HK-2 (cell line): ENCODE results near the gene ACOX3.
"Not testable (repeated sequence)": the region's sequence is repeated elsewhere in the genome, so short reads cannot be mapped to it uniquely, and the experiment has no call there.

Experiments
- DNase-seq: peaks from one replicate; pipeline ENCODE4 v3.0.0-alpha.2; 2018; ENCODE audit not compliant: unreplicated experiment

The ACOX3 gene

DNA sequence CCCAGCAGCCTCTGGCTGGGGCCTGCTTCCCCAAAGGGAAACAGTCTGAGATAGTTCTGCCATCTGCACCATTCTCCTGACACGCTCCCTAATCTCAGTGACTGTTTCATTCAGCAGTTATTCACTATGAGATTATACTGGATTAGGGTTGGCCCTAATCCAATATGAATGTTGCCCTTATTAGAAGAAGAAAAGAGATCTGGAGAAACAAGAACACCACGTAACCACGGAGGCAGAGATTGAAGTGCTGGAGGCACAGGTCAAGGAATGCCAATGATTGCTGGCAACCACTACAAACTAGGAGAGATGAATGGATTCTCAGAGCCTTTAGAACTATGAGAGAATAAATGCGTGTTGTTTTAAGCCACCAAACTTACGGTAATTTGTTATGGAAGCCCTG lies 7.4 kb downstream of the ACOX3 start:
- DNase-seq = no peak

- no peak for DNase-seq
These were observed 9.0 kb downstream of the ACOX3 start for GRCh38 chr4:8431553-8431952.

GRCh38 chr4:8428288-8429097 lies 12.0 kb downstream of the ACOX3 start:
- DNase-seq = peak; percentile 95

DNA sequence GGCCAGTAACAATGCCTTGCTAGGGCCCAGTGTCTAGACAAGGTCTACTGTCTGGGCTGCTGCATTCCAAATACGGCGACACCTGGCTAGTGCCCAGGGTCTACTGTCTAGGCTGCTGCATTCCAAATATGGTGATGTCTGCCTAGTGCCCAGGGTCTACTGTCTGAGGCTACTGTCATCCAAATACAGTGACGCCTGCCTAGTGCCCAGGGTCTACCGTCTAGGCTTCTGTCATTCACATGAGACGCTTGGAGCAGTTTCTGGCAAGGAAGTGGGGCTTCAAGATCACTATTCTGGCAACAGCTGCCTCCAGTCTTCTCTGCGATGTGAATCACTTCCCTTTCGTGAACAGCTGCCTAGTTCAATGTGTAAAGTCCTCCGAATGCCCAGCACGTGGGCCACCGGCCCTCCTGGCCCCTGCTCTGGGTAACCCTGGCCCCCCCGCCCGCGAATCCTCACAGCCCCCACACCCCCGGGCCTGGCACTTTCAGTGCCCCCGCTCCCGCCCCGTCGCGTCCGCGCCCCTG lies 12.7 kb downstream of the ACOX3 start:
- DNase-seq = peak; percentile 41

- DNase-seq = no peak
These were observed 13.3 kb downstream of the ACOX3 start for GRCh38 chr4:8427262-8427661.

DNA sequence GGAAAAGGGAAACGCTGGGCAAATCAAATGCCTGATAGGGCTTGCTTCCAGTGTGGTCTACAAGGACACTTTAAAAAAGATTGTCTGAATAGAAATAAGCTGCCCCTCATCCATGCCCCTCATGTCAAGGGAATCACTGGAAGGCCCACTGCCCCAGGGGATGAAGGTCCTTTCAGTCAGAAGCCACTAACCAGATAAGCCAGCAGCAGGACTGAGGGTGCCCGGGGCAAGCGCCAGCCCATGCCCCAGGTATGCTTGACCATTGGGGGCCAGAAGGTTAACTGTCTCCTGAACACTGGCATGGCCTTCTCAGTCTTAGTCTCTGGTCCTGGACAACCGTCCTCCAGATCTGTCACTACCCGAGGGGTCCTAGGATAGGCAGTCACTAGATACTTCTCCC lies 17.7 kb downstream of the ACOX3 start:
- no peak for DNase-seq

- no peak for DNase-seq
These were observed 18.2 kb downstream of the ACOX3 start for GRCh38 chr4:8422327-8422726.

GRCh38 chr4:8420151-8420550 lies 20.4 kb downstream of the ACOX3 start:
- not testable (repeated sequence) for DNase-seq

- peak; percentile 22 for DNase-seq
These were observed 21.1 kb downstream of the ACOX3 start for GRCh38 chr4:8419222-8420041.

DNA sequence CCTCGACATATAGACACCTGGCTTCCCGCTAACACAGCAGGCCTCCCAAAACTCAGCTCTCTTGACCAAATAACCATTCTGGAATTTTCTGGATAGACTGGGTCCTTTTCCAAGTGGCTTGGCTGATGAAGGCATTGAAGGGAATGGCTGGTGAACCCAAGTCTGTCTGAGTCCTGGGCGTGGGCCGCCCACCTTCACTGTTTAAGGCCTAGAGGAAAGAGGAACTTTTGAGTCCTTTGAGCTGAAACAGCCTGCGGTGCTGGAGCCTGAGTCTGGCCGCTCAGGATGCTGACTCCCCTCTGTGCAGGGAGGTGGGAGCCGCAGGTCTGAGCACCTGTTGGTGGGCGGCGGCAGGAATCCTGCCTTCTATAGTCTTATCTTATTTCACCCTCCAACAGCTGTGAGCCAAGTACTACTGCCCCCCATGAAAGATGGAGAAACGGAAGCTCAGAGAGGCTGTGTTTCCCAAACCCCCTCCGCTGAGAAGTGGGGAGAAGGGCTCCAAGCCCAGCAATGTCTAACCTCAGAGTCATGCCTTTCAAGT lies 23.4 kb downstream of the ACOX3 start:
- no peak for DNase-seq

DNA sequence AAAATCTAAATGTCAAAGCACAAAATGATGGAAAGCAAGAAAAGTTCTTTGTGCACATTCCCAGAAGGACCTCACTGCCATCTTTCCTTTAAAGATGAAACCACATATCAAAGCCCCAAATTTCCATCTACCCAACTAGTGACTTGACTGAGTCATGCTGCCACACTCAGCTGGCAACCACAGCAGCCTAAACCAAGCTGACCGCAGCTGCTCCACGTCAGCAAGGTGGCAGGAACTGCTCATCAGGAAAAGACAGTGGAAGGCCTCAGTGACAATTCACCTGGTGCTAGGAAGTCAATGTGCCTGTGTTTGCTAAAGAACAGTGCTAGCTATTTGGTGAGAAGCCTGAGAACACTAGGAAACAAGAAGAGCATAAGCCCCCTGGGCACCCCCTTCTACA lies 26.1 kb downstream of the ACOX3 start:
- no peak for DNase-seq

- DNase-seq = no peak
These were observed 28.2 kb downstream of the ACOX3 start for GRCh38 chr4:8412288-8412687.

DNA sequence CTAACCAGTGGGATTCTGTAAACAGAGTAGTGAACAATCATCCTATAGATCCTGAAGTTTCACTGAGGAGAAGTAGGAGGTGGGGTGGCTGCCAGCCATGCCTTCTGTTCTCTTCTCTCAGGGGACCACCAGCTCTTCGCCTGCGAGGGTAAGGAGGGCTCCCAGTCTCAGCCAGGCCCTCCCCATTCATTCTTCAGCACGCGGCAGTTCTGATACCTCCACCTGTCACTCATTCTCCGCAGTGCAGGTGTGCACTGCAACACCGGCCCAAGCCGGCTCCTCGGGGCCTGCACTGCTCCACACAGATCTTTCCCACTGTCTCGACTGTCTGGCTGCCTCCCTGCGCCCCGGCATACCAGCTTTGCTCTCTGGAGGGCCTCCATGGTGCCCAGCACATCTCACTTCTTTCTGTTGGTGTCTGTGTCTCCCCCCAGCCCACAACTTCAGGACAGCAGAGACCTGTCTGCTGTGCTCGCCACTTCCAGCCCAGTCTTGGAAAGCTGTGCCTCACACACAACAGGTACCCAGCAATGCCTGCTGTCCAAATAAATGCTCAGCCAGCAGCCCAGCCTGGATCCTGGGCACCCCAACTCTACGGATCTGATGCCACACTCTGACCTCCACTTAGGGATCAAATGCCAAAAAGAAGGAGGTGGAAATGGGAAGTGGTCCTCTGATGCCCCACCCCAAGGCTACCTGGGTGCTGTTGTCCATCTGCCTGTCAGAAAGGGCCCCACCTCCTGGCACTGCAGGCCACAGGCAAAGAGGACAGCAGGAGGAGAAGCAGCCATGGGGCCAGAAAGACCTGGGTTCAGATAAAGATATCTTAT lies 29.0 kb downstream of the ACOX3 start:
- DNase-seq = no peak

DNA sequence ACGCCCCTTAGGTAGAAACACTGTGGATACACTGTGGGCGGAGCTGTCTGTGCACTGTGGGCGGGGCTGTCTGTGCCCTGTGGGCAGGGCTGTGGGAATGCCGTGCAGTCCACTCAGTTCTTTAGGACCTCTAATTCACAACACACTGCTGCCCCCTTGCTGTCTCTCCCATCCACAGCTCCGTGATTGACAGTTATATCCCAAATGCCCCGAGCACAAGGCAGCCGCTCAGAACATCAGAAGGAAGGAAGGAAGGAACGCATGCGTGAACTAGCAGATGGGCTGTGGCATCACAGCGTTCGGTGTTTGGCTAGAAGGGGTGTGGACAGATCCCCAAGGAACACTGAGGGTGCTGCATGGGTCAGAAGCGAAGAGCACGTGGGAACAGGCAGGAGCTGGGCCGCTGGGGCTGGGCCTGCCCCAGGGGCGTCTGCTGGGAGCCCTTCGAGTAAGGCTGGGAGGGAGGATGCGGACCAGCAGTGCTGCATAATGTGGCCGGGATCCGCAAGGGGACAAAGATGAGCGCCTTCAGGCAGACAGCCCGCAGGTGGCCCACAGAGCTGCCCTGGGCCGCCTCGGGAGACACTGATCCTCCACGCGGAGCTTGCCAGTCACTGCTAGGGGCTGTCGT lies 29.8 kb downstream of the ACOX3 start:
- peak; percentile 56 for DNase-seq

DNA sequence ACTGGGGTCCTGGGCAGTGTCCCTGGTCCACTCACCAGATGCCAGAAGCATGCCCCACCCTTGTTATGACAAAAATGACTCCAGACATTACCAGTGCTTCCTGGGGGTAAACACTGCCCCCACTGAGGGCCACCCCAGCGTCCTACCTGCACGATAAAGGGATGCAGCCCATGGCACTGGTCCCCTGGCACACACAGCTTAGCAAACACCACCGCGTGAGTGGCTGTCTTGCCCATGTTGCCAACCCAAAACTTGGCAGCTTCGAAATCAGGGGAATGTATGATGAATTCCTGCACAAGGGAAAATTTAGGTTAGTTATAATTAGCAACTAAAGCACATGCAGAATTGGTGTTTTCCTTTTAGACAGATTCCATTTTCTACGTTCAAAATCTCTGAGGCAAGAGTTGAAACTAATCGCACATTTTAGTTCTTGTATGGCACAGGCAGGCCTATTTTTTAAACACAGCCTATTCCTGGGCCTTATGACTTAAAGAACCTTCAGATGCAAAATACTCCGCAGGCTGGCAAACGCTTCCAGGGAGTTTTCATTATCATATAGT lies 30.4 kb downstream of the ACOX3 start:
- no peak for DNase-seq

GRCh38 chr4:8409264-8410065 lies 31.1 kb downstream of the ACOX3 start:
- no peak for DNase-seq

GRCh38 chr4:8407756-8408155 lies 32.8 kb downstream of the ACOX3 start:
- DNase-seq = no peak

GRCh38 chr4:8407316-8407715 lies 33.2 kb downstream of the ACOX3 start:
- DNase-seq = no peak

GRCh38 chr4:8406887-8407286 lies 33.6 kb downstream of the ACOX3 start:
- not testable (repeated sequence) for DNase-seq

DNA sequence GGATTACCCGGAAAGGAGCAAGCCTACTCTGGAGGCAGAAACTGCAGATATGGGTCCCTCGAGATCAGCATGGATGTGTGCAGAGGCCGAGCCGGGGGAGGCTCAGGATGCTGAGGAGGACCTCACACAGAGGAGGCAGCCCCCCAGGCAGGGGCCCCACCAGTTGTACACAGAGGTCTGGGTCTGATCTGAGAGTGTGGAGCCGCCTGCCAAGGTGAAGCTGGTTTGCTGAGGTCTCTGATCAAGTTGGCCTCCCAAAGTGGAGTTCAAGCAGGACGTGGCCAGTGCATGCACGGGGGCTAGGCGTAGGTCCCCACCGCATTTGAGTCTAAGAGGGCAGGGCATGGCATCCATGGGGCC lies 35.0 kb downstream of the ACOX3 start:
- no peak for DNase-seq
